Measurements from ENCODE around the gene LCOR.

DNA sequence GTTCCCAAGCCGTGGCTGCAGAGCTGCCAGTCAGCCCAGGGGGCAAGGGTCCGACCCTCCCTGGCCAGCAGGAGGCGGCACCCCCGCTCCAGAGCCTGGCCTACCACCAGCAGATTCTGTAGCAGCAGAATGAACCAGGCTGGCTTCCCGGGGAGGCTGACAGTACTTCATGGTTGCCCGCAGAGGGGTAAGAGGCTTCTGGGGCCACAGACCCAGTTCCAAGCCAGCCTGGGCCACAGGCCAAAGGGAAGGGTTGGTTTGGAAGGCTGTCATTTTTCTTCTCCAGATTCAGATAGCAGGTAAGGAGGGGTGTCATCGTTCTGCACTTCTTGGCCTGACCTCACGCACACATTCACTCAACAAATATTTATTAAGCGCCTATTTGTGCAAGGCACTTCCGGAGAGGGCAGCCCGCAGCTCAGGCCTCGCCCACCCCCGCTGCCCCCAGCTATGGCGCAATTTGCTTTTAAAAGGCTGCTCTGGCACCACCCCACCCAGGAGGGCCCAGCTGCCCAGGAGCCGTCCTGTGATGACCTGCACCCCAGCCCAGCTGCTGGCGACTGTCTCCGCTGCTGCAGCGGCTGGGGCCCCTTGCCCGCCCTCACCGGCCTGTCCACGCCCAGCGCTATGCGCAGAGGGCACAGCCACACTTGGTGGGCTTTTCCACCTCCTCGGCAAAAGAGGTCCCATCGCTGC, 168.5 kb downstream of the LCOR start:
- TF ChIP-seq CTCF (conservative IDR thresholded peaks at IDR 0.05 in 1 of 2, IDR thresholded peaks at IDR 0.05 in 1 of 2; ENCODE audit: low read depth in 1 of 2, low read length in 2 of 2), result no peak
- no peak for TF ChIP-seq EZH2 (IDR thresholded peaks at IDR 0.05; ENCODE audit: low read length, missing control alignments)

Measured in fibroblast of lung (primary cell).